ENCODE data around the gene CYB561D2. TPM values are rescaled to one million over a fixed set of nuclear protein-coding genes. Genes with fewer than 3 reads are reported as not detected.

Gene CYB561D2
- total and polyA plus RNA-seq, 2 donors (not counting 3 experiments of a cell fraction or from before 2014, with no cell fraction given) = 13.6 to 46.0 TPM

- Histone ChIP-seq H3K79me2 (ENCODE audit: control insufficient read depth, insufficient read depth, low read length) (peaks cover 35% of the 10 kb centered on the region), H3K27ac (ENCODE audit: insufficient read depth, low read depth, low read length) (peak within 1 kb of the TSS; percentile 70), H3K9me3 (replicated peaks; ENCODE audit: control insufficient read depth, insufficient read depth, low read length) (no peaks in the 10 kb centered on the region), H3K36me3 (ENCODE audit: control insufficient read depth in 2 of 2, extremely low read depth in 1 of 2, insufficient read depth in 2 of 2, low read length in 2 of 2) (peaks cover 20 to 39% of the 10 kb centered on the region in 2 experiments), H3K4me1 (ENCODE audit: control insufficient read depth, extremely low read depth, insufficient read depth, low read length) (peaks cover 28% of the 10 kb centered on the region), H3K4me2 (ENCODE audit: insufficient read depth, low read length) (peak within 1 kb of the TSS; percentile 83), H4K20me1 (replicated peaks; ENCODE audit: control insufficient read depth, extremely low read depth, insufficient read depth, low read length) (no peaks in the 10 kb centered on the region), H2AFZ (ENCODE audit: low read depth, low read length) (peak within 1 kb of the TSS; percentile 42), H3K27me3 (ENCODE audit: control insufficient read depth in 2 of 2, insufficient read depth in 2 of 2, low read length in 2 of 2) (no peaks in the 10 kb centered on the region), H3K9ac (replicated peaks; ENCODE audit: extremely low read depth, insufficient read depth, low read length) (peak within 1 kb of the TSS; percentile 87), H3K4me3 (replicated peaks in 1 of 3; ENCODE audit: insufficient read depth in 1 of 3, low read depth in 1 of 3, low read length in 3 of 3) (peak within 1 kb of the TSS; percentile 69 to 88 (median 86)), H3K9me1 (replicated peaks; ENCODE audit: control insufficient read depth, extremely low read depth, insufficient read depth, low read length) (no peaks in the 10 kb centered on the region)
- DNase-seq (ENCODE audit: low read depth, low spot score) = peak; percentile 97
- BruUV-seq (replicated peaks) = no TSS peak
- peak; percentile 99 for FAIRE-seq
- dilution Hi-C loops (cut with MboI; ENCODE audit: extremely low pct_ligation_motif_present, low sequenced_read_pairs) (no loop called here), intact Hi-C loops (cut with micrococcal nuclease) (loop anchor here (1.0 kb wide), 1 partner anchor 9 kb away; no protein-coding TSS in a partner anchor)
- TF ChIP-seq POLR2A (IDR thresholded peaks at IDR 0.05; ENCODE audit: low read depth, low read length) (peak; percentile 96), MYC (IDR thresholded peaks at IDR 0.05; ENCODE audit: low read depth, low read length) (no peak), CTCF (IDR thresholded peaks at IDR 0.05; ENCODE audit: extremely low read depth in 1 of 2, insufficient read depth in 1 of 2, low read depth in 1 of 2, low read length in 2 of 2) (no peak), EZH2 (IDR thresholded peaks at IDR 0.05; ENCODE audit: borderline replicate concordance, low read depth, low read length, severe bottlenecking) (no peak), POLR2AphosphoS5 (IDR thresholded peaks at IDR 0.05; ENCODE audit: insufficient read depth, low read depth, low read length) (peak; percentile 95)
- ChIA-PET POLR2A (interaction anchor here (0.7 to 1.9 kb wide), 7 partner anchors 8 to 93 kb away, joined by 3 to 8 read pairs (median 4); partner anchors contain the start of genes GNAI2 and IFRD2), CTCF (interaction anchor here (0.8 to 1.8 kb wide), 5 partner anchors 8 to 102 kb away, joined by 3 to 13 read pairs (median 4); partner anchors contain the start of genes HYAL3 and NAA80)
Observed at GRCh38 chr3:50327943-50328691, 22.5 kb upstream of the CYB561D2 start, which contains the start of gene TUSC2. Gene TUSC2 (minus strand): TSS chr3:50328223. CDS start chr3:50328099, 124 bp downstream.
